Right lobe of liver (tissue), 4 donors: Measurements from ENCODE around the gene FRMD3.

Source experiments
- POLR2A ChIP-seq: fragments of 450-650 bp; IDR thresholded peaks from one replicate; pipeline ENCODE4 v1.6.1; 2017; ENCODE audit warnings: antibody characterized with exemption, mild to moderate bottlenecking
- TF ChIP-seq, protein P1 (sequence below), 4 donors: fragments of 200-600 bp in 3 of 4; fragments of 450-650 bp in 1 of 4; IDR thresholded peaks; one replicate each; pipeline versions ENCODE4 v1.5.1 to v1.8.0; 2016 to 2022; ENCODE audit warnings: antibody characterized with exemption in 4 of 4, mild to moderate bottlenecking in 2 of 4
- donor health status: DM: no; HTN: no; CAD: no.
- donor health status: DM: no; HTN: no; CAD: no.
- donor health status: DM: no; HTN: yes; CAD: no.

DNA sequence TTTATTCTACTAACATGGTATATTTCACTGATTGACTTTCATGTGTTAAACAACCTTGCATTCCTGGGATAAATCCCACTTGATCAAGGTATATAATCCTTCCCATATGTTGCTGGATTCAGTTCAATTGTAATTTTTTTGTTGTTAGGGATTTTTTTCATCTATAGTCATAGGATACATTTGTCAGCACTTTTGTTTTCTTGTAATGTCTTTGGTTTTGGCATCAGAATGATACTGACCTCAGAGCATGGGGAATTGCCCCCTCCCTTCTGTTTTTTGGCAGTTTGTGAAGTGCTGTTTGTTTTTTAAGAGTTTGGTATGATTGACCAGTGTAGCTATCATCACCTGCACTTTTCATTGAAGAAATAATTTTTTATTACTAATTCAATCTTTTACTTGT lies 298.5 kb downstream of the FRMD3 start:
- TF ChIP-seq, protein P1, sequence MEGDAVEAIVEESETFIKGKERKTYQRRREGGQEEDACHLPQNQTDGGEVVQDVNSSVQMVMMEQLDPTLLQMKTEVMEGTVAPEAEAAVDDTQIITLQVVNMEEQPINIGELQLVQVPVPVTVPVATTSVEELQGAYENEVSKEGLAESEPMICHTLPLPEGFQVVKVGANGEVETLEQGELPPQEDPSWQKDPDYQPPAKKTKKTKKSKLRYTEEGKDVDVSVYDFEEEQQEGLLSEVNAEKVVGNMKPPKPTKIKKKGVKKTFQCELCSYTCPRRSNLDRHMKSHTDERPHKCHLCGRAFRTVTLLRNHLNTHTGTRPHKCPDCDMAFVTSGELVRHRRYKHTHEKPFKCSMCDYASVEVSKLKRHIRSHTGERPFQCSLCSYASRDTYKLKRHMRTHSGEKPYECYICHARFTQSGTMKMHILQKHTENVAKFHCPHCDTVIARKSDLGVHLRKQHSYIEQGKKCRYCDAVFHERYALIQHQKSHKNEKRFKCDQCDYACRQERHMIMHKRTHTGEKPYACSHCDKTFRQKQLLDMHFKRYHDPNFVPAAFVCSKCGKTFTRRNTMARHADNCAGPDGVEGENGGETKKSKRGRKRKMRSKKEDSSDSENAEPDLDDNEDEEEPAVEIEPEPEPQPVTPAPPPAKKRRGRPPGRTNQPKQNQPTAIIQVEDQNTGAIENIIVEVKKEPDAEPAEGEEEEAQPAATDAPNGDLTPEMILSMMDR (IDR thresholded peaks at IDR 0.05), result no peak
- no peak for TF ChIP-seq POLR2A
